Measurements from ENCODE around the gene ZNF536.
"Not testable (repeated sequence)": the region's sequence is repeated elsewhere in the genome, so short reads cannot be mapped to it uniquely, and the experiment has no call there.

Gene ZNF536

DNA sequence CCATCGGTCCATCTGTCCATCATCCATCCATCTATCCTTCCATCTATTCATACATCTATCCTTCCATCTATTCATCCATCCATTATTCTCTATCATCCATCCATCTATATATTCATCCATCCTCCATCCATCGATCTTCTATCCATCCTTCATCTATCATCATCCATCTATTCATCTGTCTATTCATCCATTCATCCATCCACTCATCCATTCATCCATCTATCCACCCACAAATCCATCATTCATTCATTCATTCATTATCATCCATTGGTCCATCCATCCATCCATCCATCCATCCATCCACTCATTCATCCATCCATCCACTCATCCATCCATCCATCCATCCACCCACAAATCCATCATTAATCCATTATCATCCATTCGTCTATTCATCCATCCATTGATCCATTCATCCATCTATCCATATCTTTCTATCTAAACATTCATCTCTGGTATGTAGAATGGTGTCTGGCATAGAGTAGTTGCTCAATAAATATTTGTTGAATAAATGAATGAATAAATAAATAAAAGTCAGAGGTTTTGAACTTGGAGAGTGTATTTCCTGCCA is 36.6 kb downstream of the ZNF536 start:
- no peak for DNase-seq (ENCODE audit: low read depth in 2 of 3, low spot score in 2 of 3)

DNA sequence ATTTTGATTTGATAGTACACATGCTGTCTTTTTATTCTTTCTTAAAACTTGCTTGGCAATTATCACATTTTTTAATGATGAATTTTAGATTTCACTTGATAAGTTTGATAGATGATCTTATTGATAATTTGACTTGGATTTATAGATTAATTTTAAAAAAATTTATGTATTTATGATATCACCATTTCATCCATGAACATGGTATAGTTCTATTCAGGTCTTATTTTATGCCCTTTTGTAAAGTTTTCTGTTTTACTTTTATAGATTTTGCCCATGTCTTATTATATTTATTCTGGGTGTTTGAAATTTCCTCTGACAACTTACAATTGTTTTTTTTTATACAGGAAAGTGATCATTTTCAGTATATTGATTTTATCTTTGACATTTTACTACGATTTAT is 39.5 kb downstream of the ZNF536 start:
- no peak for DNase-seq (ENCODE audit: low read depth in 2 of 3, low spot score in 2 of 3)

DNA sequence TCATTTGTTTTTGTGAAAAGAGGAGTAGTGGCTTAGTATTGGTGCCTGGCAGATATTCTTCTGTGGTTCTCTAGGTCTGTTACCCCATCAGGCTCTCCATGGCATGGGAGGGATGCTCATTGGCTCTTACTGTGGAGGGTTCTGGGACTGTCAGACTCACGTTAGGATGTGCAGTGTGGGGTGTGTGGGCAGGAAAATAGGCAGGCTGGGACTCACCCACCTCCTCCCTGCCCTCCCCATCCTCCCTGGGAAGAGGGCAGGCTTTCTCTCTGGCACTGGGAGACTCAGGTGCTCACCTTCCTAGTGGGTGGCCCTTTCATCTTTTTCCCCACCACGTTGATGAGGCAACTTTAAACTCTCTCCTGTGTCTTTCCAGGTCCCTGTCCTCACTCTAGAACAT is 44.2 kb downstream of the ZNF536 start:
- DNase-seq (ENCODE audit: low read depth in 2 of 3, low spot score in 2 of 3) = no peak

DNA sequence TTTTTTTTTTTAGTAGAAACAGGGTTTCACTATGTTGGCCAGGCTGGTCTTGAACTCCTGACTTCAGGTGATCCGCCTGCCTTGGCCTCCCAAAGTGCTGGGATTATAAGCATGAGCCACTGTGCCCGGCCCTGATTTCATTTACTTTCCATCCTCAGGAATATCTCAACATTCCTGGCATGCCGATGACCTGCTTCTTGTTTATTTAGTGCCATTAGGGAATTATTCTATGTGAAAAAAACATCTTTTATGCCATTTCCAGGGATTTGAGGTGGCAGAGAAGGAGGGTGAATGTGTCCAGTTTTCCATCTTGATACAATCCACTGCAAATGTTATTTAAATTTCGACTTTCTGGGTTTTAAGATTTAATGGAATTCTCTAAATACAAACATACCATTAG is 45.0 kb downstream of the ZNF536 start:
- DNase-seq (ENCODE audit: low read depth in 2 of 3, low spot score in 2 of 3) = not testable (repeated sequence)

DNA sequence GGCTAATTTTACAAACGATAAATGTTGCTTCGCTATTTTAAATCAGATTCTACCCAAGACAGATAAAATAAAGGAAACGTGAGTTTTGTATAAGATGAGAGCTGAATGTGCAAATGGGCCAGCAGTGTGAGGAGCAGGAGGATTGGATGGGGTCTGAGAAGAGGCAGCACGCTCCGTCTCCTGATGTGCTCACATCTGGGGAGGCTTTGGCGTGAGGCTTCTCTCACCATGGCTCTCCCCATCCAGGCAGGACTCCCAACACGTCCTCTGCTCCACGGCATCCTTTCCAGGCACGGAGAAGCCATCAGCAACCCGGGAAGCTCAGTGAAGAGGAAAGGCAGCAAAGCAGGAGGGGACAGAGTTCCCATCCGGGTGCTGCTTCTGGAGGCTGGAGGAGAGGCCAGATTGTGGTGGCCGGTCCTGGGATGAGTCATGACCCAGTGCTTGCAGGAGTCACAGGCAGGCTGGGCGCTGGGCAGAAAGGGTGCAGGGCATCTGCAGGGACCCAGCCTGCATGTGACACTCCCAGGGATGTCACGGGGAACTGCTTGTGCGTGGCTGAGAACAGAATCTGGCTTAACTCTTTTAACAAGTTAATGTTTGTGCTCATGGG is 47.5 kb downstream of the ZNF536 start:
- no peak for DNase-seq (ENCODE audit: low read depth in 2 of 3, low spot score in 2 of 3)

DNA sequence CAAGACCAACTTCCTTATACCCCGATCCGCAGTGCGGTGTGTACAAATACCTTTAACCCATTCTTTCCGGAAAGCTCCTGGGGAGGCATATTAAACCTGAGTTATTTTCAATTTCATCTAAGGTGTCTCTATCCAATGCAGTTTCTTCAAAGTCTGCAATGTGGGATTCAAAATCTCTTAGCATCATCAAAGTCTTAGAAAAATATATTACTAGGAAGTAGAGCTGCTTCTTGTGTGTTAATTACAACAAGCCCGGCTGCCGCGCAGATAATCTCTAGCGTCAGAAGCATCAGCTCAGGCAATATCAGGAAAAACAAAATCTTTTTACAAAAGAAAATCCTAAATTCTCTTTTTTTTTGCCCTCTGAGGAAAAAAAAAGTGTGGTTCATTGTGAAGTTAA is 48.1 kb downstream of the ZNF536 start:
- DNase-seq (ENCODE audit: low read depth in 2 of 3, low spot score in 2 of 3) = no peak

DNA sequence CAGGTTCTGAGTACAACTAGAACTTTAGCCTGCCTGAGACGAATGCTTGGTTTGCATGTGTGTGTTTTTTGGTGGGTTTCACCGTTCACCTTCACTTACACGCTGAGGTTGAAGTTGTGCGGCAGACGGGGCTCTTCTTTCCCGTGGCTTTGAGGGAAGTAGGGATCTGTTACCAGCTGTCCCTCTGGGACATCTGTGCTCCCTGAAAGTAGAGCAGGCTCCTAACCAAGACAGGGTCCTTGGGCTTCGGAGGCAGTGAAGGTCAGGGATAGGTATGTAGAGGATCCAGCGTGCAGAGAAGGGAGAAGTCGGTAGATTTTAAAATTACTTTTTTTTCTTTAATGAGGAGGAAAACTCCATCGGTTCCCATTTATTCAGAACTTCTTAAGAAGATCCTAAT is 48.7 kb downstream of the ZNF536 start:
- no peak for DNase-seq (ENCODE audit: low read depth in 2 of 3, low spot score in 2 of 3)

DNA sequence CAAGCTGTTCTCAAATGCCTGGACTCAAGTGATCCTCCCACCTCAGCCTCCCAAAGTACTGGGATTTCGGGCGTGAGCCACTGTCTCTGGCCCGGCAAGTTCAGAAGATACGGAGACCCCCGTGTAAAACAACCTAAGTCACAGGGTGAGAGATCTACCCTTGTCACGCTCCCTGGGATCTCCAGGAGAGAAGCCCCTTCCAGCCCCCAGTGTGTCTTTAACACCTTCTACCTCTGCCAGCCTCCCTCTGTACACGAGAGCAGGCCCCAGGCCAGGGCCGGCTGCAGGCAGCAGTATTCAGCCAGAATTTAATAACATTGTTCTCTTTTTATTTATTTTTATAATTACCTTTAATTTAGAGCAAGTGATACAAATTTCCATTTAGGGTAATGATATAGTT is 49.4 kb downstream of the ZNF536 start:
- DNase-seq (ENCODE audit: low read depth in 2 of 3, low spot score in 2 of 3) = no peak

DNA sequence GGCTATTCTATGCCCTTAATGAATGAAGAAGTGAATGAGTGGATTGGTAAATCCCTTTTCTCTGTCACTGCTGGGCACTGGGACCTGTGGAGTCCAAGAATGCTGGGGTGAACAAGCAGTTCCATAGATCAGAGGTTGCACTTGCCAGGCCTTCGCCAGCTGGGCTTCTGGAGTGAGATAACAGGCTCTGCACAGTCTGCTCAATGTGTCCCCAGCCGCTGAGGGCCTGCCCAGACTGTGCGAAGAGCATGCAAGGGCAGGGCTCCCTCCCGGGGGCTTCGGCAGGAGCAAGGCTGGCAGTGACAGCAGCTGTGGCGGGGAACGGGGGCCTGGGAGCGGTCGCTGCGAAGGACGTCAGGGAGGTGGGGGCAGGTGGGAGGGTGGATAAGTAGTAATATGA is 51.3 kb downstream of the ZNF536 start:
- DNase-seq (ENCODE audit: low read depth in 2 of 3, low spot score in 2 of 3) = no peak

DNA sequence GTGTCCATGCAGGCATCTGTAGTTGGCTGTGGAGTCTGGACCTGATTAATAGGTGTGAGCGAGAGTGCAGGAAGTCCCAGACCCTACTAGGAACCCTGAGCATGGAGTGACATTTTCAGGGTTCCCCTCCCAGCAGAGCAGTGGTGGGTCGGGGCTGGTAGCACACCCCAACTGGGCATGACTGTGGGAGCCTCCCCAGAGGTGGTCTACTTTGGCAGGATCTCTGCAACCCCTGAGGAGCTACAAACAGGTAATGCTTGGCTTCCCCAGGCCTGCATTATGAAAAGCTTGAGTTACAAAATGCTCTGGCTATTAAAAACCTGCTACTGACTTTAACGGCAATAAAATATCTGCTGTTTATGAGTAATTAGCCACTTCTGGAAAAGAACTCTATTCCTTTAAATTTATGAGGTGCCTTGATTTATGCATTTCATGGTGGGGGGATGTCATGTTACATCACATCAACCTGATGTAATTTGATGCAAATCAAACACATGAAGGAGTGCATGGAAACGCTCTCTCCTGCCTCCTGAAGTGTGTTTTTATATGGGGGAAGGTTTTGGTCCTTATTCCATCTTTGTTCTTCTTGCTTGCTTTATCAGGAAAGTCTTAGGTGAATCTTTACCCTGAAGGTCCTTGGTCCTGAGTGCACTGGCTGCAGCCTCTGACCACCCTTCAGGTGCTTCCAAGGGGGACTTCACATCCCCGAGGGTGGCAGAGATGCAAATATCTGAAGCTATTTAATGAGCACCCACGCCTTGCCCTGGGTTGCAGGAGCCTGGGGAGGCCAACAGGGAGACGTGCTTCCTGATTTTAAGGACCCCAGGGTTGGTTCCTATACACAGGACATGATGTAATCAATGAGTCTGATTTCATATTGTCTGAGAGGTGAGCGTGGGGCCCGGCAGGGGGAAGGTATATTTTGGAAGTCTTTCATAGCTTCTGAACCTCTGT is 54.0 kb downstream of the ZNF536 start:
- DNase-seq (ENCODE audit: low read depth in 2 of 3, low spot score in 2 of 3) = no peak

DNA sequence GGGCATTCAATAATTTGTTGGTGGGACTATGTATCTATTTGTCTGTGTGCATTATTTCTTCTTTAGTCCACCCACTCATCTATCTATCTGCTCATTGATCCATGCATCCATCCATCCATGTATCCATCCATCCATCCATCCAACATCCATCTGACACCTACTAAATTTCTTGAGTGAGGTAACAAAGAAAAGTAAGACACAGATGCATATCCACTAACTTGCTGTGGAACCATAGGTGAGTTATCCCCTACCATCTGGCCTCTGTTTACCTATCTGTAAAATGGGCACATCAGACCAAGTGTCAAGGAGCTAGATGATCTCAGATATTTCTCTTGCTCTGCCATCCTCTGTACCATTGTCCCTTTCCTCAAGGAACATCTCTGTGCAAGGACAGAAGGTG is 54.7 kb downstream of the ZNF536 start:
- no peak for DNase-seq (ENCODE audit: low read depth in 2 of 3, low spot score in 2 of 3)

DNA sequence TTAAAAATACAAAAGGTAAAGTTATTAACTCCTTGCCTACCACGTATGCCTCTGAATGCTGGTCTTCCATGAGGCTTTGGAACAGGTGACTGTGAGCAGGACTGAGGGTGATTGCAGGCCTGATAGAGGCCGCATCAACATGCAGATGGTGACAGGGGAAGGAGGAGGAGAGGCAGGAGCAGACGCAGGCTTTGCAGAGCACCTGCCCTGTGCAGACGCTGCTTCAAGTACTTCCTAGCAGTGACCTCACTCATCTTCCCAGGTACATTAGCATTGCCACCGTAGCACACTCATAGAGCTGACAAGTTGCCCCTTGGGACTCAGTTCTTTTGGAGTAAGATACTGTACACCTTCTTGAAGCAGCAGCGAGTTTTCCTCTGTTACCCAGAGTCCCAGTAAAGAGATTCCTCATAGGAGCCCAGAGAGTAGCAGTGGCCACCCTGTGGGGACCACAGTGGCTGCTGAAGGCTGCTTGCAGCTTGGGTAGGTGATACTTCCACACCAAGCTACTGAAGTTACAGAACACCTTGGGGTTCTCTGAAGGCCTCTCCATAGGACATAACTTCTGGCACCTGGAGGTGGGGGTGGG is 56.0 kb downstream of the ZNF536 start:
- no peak for DNase-seq (ENCODE audit: low read depth in 2 of 3, low spot score in 2 of 3)

DNA sequence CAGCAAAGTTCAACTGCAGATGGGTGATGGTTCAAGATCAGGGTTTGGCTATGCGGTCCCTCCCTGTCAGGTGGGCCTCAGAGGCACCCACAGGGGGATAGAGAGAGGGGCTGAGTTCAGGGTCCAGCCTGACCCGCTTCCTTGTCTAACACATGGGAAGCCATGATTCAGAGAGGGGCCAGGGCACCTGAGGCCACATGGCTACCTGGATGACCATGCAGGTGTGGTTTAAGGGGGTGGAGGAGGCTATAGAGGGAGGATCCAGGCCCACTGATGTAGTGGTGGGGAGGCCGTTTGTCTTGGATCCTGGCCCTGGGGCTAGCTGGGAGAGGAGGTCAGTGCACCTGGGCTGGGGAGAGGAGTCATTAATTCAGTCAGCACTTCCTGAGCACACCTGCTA is 56.7 kb downstream of the ZNF536 start:
- DNase-seq (ENCODE audit: low read depth in 2 of 3, low spot score in 2 of 3) = no peak

DNA sequence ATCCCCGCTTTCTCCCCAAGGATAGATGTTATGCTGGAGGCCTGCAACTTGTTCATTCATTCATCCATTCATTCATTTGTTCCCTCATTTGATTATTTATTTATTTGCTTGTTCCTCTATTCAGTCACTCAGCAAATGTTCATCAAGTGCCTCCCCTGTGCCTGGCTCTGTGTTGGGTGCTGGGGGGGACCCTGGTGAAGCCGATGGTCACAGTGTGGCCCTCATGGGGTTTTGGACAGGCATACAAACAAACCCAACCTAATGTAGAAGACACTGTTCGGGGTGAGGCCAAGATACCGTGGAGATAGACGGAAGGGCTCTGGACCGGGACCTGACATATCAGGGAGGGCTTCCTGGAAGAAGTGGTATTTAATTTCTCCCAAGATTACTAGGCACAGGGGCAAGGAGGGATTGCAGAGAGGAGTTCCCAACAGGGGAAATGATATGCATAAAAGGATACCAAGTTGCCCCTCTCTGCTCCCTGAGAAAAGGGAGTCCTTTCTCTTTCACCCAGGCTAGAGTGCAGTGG is 58.1 kb downstream of the ZNF536 start:
- no peak for DNase-seq (ENCODE audit: low read depth in 2 of 3, low spot score in 2 of 3)

DNA sequence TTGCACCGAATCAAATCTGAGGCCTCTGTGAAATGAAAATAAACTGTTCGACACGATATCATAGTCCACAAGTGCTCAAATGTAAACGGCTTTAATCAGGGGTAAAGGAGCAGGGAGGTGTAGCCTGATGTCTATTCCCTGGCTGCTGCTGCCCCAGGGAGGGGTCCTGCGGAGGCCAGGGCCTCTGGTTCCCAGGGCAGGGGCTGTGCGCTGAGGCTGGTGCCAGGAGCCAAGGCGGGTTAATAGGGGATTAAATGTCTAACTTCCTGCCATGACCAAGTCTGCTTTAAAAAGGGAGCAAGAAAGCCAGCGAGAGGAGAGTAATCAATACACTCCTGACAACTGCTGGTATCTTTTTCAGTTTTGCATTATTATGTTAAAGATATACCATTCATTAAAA is 59.4 kb downstream of the ZNF536 start:
- DNase-seq (ENCODE audit: low read depth in 2 of 3, low spot score in 2 of 3) = no peak

DNA sequence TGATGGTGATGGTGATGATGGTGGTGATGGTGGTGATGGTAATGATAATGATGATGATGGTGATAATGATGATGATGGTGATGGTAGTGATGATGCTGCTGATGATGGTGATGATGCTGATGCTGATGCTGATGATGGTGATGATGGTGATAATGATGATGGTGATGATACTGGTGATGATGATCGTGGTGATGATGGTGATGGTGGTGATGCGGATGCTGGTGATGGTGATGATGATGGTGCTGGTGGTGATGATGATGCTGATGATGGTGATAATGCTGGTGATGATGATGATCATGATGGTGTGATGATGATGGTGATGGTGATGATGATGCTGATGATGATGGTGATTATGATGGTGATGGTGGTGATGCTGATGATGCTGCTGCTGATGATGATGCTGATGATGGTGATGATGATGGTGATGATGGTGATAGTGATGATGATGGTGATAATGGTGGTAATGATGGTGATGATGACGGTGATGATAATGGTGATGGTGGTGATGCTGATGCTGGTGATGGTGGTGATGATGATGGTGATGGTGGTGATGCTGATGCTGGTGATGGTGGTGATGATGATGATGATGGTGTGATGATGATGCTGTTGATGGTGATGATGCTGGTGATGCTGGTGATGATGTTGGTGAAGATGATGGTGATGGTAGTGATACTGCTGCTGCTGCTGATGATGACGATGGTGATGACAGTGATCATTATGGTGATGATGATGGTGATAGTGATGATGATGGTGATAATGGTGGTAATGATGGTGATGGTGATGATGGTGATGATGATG is 62.8 kb downstream of the ZNF536 start:
- no peak for DNase-seq (ENCODE audit: low read depth in 2 of 3, low spot score in 2 of 3)

DNA sequence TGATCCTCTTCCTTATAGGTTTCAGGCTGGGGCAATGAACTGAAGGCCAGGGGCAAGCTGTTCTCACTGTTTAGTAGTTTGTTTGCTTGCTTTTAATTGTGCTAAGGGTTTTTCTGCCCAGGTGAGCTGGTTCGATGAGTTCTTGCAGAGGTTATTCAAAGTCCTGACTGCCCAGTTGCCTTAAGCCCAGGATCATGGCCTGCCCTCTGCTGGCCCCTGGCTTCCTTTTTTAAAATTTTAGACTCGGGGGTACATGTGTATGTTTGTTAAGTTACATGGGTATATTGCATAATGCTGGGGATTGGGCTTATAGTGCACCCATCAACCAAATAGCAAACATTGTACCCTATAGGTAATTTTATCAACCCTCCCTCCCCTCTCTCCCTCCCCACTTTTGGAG is 65.7 kb downstream of the ZNF536 start:
- no peak for DNase-seq (ENCODE audit: low read depth in 2 of 3, low spot score in 2 of 3)

DNA sequence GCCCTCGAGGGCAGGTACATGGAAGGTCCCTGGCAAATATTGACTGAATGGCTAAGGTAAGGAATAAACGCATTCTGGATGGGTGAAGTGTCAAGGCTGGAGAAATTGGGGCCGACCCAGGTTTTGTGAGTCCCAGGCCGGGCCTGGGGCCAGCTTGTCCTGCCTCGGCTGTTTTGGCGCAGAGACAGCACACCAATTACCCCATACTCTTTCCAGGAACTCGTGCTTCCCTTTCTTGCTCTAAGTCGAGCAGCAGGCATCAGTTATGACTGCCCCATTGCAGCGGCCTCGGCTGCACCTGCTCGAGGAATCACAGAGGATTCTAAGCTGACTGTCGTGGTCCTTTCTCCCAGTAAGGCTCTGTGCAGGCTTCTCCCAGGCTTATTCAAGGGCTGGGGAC is 67.1 kb downstream of the ZNF536 start:
- DNase-seq (ENCODE audit: low read depth in 2 of 3, low spot score in 2 of 3) = no peak

DNA sequence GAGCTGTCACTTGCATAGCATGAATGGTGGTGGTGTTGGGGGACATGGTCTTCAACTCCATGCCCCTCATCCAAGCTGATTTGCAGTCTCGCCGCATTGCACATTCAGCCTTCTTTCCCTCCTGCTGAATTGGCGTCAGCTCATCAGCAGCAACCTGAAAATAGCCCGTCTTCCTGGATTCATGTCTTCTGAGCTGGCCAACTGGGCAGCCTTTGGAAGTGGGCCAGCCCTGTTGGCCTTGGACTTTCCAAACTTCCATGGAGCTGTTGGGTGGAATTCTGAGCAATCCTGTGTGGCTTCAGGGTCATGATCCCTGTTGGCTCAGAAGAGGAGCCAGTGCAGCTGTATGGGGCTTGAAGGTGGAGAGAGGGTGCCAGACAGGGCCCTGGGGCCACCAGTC is 68.8 kb downstream of the ZNF536 start:
- no peak for DNase-seq (ENCODE audit: low read depth in 2 of 3, low spot score in 2 of 3)

DNA sequence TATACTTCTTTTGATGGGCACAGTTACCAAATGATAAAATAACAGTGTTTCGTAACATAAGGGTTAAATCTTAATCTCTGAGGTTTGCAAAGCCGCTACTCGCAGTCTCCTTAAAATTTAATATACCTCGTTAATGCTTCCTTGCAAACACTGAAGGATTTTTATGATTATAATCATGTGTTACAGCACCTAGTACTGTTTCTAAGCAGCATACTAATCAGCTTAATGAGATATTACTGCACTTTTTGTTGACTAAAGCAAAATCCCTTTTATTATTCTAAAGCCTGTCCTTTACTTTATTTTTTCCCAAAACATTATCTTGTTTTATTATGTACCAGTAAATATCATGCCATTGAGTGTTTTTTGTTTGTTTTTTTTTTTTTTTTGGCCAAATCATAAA is 70.5 kb downstream of the ZNF536 start:
- DNase-seq (ENCODE audit: low read depth in 2 of 3, low spot score in 2 of 3) = no peak
